Ramos (cell line): ENCODE data around the gene SNRNP25.
"Not testable (repeated sequence)": the region's sequence is repeated elsewhere in the genome, so short reads cannot be mapped to it uniquely, and the experiment has no call there.

ENCODE experiments used
- in situ Hi-C: fragments of 300-500 bp; cut with MboI; formaldehyde crosslinking; loops from one replicate; pipeline ENCODE4 v1.14.3; 2022; ENCODE audit warnings: low sequenced_read_pairs; ENCODE audit not compliant: unreplicated experiment

The SNRNP25 gene

GRCh38 chr16:41439-42068 lies 12.1 kb upstream of the SNRNP25 start:
- in situ Hi-C loops, result no loop called here

- in situ Hi-C loops, result no loop called here
Observed at GRCh38 chr16:42069-42457, 11.6 kb upstream of the SNRNP25 start.

- in situ Hi-C loops, result no loop called here
Observed at GRCh38 chr16:42691-43090, 10.9 kb upstream of the SNRNP25 start.

GRCh38 chr16:43294-43693 lies 10.3 kb upstream of the SNRNP25 start:
- in situ Hi-C loops, result no loop called here

GRCh38 chr16:44655-45054 lies 9.0 kb upstream of the SNRNP25 start:
- in situ Hi-C loops, result no loop called here

GRCh38 chr16:45454-45853 lies 8.2 kb upstream of the SNRNP25 start:
- in situ Hi-C loops, result no loop called here

- in situ Hi-C loops, result not testable (repeated sequence)
Observed at GRCh38 chr16:46510-46909, 7.1 kb upstream of the SNRNP25 start.

GRCh38 chr16:47234-47633 lies 6.4 kb upstream of the SNRNP25 start:
- in situ Hi-C loops, result no loop called here

- in situ Hi-C loops, result no loop called here
Observed at GRCh38 chr16:50769-51591, 2.6 kb upstream of the SNRNP25 start.

GRCh38 chr16:54237-54581 lies 581 bp downstream of the SNRNP25 start:
- in situ Hi-C loops, result no loop called here

- in situ Hi-C loops, result no loop called here
Observed at GRCh38 chr16:55571-56136, 2.0 kb downstream of the SNRNP25 start.

GRCh38 chr16:56231-56927 lies 2.8 kb downstream of the SNRNP25 start:
- in situ Hi-C loops, result no loop called here

- in situ Hi-C loops, result no loop called here
Observed at GRCh38 chr16:57711-58110, 4.1 kb downstream of the SNRNP25 start.

- in situ Hi-C loops, result no loop called here
Observed at GRCh38 chr16:58491-59439, 5.1 kb downstream of the SNRNP25 start.

GRCh38 chr16:59440-60059 lies 5.9 kb downstream of the SNRNP25 start:
- in situ Hi-C loops, result no loop called here

GRCh38 chr16:60166-60565 lies 6.5 kb downstream of the SNRNP25 start:
- in situ Hi-C loops, result no loop called here

GRCh38 chr16:60929-61878 lies 7.6 kb downstream of the SNRNP25 start:
- in situ Hi-C loops, result no loop called here

- in situ Hi-C loops, result no loop called here
Observed at GRCh38 chr16:61879-62281, 8.3 kb downstream of the SNRNP25 start.
